HEK293 (cell line): ENCODE results near the gene SIK2.

Experiments used
- CTCF ChIA-PET: fragments of 350-600 bp; formaldehyde crosslinking; extraction: SDS; loops from one replicate; lab custom pipeline; 2021; ENCODE audit warnings: antibody characterized with exemption; lab: Yijun Ruan, JAX
- POLR2A ChIA-PET: fragments of 300-600 bp; formaldehyde crosslinking; extraction: SDS; loops from one replicate; lab custom pipeline; 2020; ENCODE audit warnings: antibody characterized with exemption, inconsistent platforms; lab: Yijun Ruan, JAX
- H3K27ac ChIP-seq: fragments of 200-500 bp; sonication (Bioruptor generic); 2 replicates; pipeline ENCODE4 v1.5.1; 2014; ENCODE audit warnings: low read depth, low read length, control low read depth, inconsistent platforms; ENCODE audit errors: extremely low read depth
- H3K36me3 ChIP-seq, 2 experiments: fragments of 200-500 bp in 1 of 2; sonication (Bioruptor generic) in 1 of 2; 1 replicate in 1 of 2; 2 replicates in 1 of 2; pipeline ENCODE4 v1.5.1; 2014 to 2017; ENCODE audit warnings: inconsistent platforms in 2 of 2, low read length in 2 of 2; ENCODE audit not compliant: control insufficient read depth in 2 of 2, insufficient read depth in 1 of 2
- H3K4me1 ChIP-seq: fragments of 200-500 bp; sonication (Bioruptor generic); 2 replicates; pipeline ENCODE4 v1.5.1; 2014; ENCODE audit warnings: mild to moderate bottlenecking, low read length, inconsistent platforms; ENCODE audit not compliant: control insufficient read depth, insufficient read depth
- H3K4me3 ChIP-seq: 2 replicates; pipeline ENCODE4 v1.5.1; 2011; ENCODE audit warnings: low read depth, mild to moderate bottlenecking, control low read depth, low read length, moderate library complexity
- H3K9me3 ChIP-seq: fragments of 200-500 bp; sonication (Bioruptor generic); 2 replicates; pipeline ENCODE4 v1.5.1; 2014; ENCODE audit warnings: low read depth, low read length, inconsistent platforms; ENCODE audit not compliant: control insufficient read depth, insufficient read depth
- ZBTB11 ChIP-seq: fragments of 450-650 bp; formaldehyde crosslinking; conservative IDR thresholded peaks from 2 replicates; pipeline ENCODE4 v1.5.1; 2016; ENCODE audit warnings: low read depth, missing biosample characterization, missing genetic modification characterization
- ZBTB17 ChIP-seq: fragments of 450-650 bp; formaldehyde crosslinking; IDR thresholded peaks from 2 replicates; pipeline ENCODE4 v1.5.1; 2016; ENCODE audit warnings: missing biosample characterization, missing genetic modification characterization
- ZBTB20 ChIP-seq: fragments of 450-650 bp; formaldehyde crosslinking; IDR thresholded peaks from 2 replicates; pipeline ENCODE4 v1.5.1; 2016; ENCODE audit warnings: missing biosample characterization, missing genetic modification characterization
- ZNF174 ChIP-seq: fragments of 450-650 bp; formaldehyde crosslinking; IDR thresholded peaks from 2 replicates; pipeline ENCODE4 v1.5.0; 2017; ENCODE audit warnings: missing biosample characterization, mild to moderate bottlenecking, missing genetic modification characterization
- ZNF214 ChIP-seq: fragments of 450-650 bp; formaldehyde crosslinking; IDR thresholded peaks from 2 replicates; pipeline ENCODE4 v1.5.1; 2017; ENCODE audit warnings: missing biosample characterization, mild to moderate bottlenecking, missing genetic modification characterization, borderline replicate concordance
- ZNF280C ChIP-seq: fragments of 450-650 bp; formaldehyde crosslinking; IDR thresholded peaks from 2 replicates; pipeline ENCODE4 v1.5.1; 2016; ENCODE audit warnings: missing biosample characterization, missing genetic modification characterization
- ZNF350 ChIP-seq: fragments of 450-650 bp; formaldehyde crosslinking; IDR thresholded peaks from 2 replicates; pipeline ENCODE4 v1.5.0; 2017; ENCODE audit warnings: missing biosample characterization, mild to moderate bottlenecking, missing genetic modification characterization
- ZNF391 ChIP-seq: fragments of 450-650 bp; formaldehyde crosslinking; IDR thresholded peaks from 2 replicates; pipeline ENCODE4 v1.5.1; 2016; ENCODE audit warnings: low read depth, missing biosample characterization, missing genetic modification characterization, borderline replicate concordance
- ZNF521 ChIP-seq: fragments of 450-650 bp; formaldehyde crosslinking; IDR thresholded peaks from 2 replicates; pipeline ENCODE4 v1.5.1; 2017; ENCODE audit warnings: missing biosample characterization, mild to moderate bottlenecking, missing genetic modification characterization
- ZNF776 ChIP-seq: fragments of 450-650 bp; formaldehyde crosslinking; IDR thresholded peaks from 2 replicates; pipeline ENCODE4 v1.5.0; 2017; ENCODE audit warnings: missing biosample characterization, missing genetic modification characterization, borderline replicate concordance
- ZNF791 ChIP-seq: fragments of 450-650 bp; formaldehyde crosslinking; IDR thresholded peaks from 2 replicates; pipeline ENCODE4 v1.5.1; 2016; ENCODE audit warnings: missing biosample characterization, missing genetic modification characterization
- TF ChIP-seq, protein P1 (sequence below): fragments of 450-650 bp; formaldehyde crosslinking; IDR thresholded peaks from 2 replicates; pipeline ENCODE4 v1.5.1; 2017; ENCODE audit warnings: missing biosample characterization, missing genetic modification characterization
- TF ChIP-seq, protein P2 (sequence below): fragments of 450-650 bp; formaldehyde crosslinking; IDR thresholded peaks from 2 replicates; pipeline ENCODE4 v1.5.1; 2017; ENCODE audit warnings: missing biosample characterization, missing genetic modification characterization
- TF ChIP-seq, protein P3 (sequence below): fragments of 450-650 bp; formaldehyde crosslinking; IDR thresholded peaks from 2 replicates; pipeline ENCODE4 v1.5.1; 2016; ENCODE audit warnings: missing biosample characterization, missing genetic modification characterization

SIK2 gene

GRCh38 chr11:111572581-111572980 is 29.7 kb upstream of the SIK2 start:
- CTCF ChIA-PET = interaction anchor here (0.6 kb wide), 1 partner anchor 8 kb away, joined by 4 read pairs; no protein-coding TSS in a partner anchor
- Histone ChIP-seq H3K4me1 (no peaks in the 10 kb centered on the region), H3K4me3 (no peak overlapping the region), H3K36me3 (no peaks in the 10 kb centered on the region), H3K9me3 (no peaks in the 10 kb centered on the region), H3K27ac (no peak overlapping the region)
- no peak for TF ChIP-seq ZBTB20 (tag by site-specific recombination)
- TF ChIP-seq, protein P1, sequence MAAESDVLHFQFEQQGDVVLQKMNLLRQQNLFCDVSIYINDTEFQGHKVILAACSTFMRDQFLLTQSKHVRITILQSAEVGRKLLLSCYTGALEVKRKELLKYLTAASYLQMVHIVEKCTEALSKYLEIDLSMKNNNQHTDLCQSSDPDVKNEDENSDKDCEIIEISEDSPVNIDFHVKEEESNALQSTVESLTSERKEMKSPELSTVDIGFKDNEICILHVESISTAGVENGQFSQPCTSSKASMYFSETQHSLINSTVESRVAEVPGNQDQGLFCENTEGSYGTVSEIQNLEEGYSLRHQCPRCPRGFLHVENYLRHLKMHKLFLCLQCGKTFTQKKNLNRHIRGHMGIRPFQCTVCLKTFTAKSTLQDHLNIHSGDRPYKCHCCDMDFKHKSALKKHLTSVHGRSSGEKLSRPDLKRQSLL (tag by site-specific recombination) = no peak
- no peak for TF ChIP-seq ZBTB17 (tag by site-specific recombination)
- TF ChIP-seq ZNF350 = no peak
- TF ChIP-seq ZNF280C (tag by site-specific recombination) = no peak
- TF ChIP-seq ZNF776 (tag by site-specific recombination) = no peak
- no peak for TF ChIP-seq ZNF791 (tag by site-specific recombination)
- TF ChIP-seq, protein P2, sequence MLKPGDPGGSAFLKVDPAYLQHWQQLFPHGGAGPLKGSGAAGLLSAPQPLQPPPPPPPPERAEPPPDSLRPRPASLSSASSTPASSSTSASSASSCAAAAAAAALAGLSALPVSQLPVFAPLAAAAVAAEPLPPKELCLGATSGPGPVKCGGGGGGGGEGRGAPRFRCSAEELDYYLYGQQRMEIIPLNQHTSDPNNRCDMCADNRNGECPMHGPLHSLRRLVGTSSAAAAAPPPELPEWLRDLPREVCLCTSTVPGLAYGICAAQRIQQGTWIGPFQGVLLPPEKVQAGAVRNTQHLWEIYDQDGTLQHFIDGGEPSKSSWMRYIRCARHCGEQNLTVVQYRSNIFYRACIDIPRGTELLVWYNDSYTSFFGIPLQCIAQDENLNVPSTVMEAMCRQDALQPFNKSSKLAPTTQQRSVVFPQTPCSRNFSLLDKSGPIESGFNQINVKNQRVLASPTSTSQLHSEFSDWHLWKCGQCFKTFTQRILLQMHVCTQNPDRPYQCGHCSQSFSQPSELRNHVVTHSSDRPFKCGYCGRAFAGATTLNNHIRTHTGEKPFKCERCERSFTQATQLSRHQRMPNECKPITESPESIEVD = no peak
- no peak for TF ChIP-seq ZBTB11
- TF ChIP-seq ZNF391 (tag by site-specific recombination) = no peak
- no peak for TF ChIP-seq ZNF521 (tag by site-specific recombination)
- TF ChIP-seq, protein P3, sequence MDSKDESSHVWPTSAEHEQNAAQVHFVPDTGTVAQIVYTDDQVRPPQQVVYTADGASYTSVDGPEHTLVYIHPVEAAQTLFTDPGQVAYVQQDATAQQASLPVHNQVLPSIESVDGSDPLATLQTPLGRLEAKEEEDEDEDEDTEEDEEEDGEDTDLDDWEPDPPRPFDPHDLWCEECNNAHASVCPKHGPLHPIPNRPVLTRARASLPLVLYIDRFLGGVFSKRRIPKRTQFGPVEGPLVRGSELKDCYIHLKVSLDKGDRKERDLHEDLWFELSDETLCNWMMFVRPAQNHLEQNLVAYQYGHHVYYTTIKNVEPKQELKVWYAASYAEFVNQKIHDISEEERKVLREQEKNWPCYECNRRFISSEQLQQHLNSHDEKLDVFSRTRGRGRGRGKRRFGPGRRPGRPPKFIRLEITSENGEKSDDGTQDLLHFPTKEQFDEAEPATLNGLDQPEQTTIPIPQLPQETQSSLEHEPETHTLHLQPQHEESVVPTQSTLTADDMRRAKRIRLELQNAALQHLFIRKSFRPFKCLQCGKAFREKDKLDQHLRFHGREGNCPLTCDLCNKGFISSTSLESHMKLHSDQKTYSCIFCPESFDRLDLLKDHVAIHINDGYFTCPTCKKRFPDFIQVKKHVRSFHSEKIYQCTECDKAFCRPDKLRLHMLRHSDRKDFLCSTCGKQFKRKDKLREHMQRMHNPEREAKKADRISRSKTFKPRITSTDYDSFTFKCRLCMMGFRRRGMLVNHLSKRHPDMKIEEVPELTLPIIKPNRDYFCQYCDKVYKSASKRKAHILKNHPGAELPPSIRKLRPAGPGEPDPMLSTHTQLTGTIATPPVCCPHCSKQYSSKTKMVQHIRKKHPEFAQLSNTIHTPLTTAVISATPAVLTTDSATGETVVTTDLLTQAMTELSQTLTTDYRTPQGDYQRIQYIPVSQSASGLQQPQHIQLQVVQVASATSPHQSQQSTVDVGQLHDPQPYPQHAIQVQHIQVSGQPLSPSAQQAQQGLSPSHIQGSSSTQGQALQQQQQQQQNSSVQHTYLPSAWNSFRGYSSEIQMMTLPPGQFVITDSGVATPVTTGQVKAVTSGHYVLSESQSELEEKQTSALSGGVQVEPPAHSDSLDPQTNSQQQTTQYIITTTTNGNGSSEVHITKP (tag by site-specific recombination) = no peak
- TF ChIP-seq ZNF174 (tag by site-specific recombination) = no peak
- TF ChIP-seq ZNF214 = no peak
- POLR2A ChIA-PET = no interaction called here
